Epithelial cell of proximal tubule (primary cell): ENCODE data around the gene TAS1R3. TPM values are rescaled to one million over a fixed set of nuclear protein-coding genes. Genes with fewer than 3 reads are reported as not detected.
A peak's percentile ranks its signal among the peaks of the same experiment; 100 is the strongest.

Source experiments
- DNase-seq: peaks from one replicate; pipeline ENCODE4 v3.0.0-alpha.2; 2011; ENCODE audit warnings: low read depth
- H3K4me3 ChIP-seq: 2 replicates; pipeline ENCODE4 v1.5.1; 2011; ENCODE audit warnings: low read depth, mild to moderate bottlenecking, low read length
- total RNA-seq: library from RNA; depleted of rRNA; stranded (reverse); fragments of >200 nt; gene quantifications from 2 replicates; pipeline ENCODE4 v1.2.3, GENCODE V29; 2015
- TF ChIP-seq, protein P1 (sequence below): conservative IDR thresholded peaks from 2 replicates; pipeline ENCODE4 v1.5.1; 2012; ENCODE audit warnings: low read depth, mild to moderate bottlenecking, low read length

The TAS1R3 gene
- total RNA-seq, 1 donor from 2014 or later, result not detected

DNA sequence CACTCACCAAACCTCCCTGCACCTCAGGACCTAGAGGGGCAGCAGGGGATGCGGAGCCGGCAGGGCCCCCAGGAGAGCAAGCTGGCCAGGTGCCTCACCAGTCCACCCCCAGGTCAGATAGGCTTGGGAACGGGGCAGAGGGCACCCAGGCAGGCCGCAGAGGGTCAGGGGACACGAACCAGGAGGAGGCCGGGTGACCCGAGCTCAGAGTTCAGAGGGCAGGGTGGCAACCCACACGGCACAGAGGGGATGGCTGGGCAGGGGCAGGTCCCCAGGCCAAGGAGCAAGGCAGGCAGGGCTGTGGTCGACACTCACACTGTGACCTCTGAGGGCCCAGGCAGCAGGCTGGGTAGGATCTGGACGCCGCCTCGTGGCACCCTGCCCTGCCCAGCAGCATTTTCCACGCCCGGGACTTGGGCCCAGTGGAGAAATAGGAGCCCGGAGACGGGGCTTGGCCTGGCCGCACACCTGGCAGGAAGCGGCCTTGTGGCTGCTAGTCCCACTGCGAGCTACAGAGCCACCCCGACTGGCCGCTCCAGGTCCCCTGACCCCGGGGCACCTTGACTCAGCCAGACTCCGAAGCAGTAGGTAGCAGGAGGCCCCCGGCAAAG lies 12.8 kb downstream of the TAS1R3 start:
- H3K4me3 ChIP-seq, result no peak overlapping the region
- TF ChIP-seq, protein P1, sequence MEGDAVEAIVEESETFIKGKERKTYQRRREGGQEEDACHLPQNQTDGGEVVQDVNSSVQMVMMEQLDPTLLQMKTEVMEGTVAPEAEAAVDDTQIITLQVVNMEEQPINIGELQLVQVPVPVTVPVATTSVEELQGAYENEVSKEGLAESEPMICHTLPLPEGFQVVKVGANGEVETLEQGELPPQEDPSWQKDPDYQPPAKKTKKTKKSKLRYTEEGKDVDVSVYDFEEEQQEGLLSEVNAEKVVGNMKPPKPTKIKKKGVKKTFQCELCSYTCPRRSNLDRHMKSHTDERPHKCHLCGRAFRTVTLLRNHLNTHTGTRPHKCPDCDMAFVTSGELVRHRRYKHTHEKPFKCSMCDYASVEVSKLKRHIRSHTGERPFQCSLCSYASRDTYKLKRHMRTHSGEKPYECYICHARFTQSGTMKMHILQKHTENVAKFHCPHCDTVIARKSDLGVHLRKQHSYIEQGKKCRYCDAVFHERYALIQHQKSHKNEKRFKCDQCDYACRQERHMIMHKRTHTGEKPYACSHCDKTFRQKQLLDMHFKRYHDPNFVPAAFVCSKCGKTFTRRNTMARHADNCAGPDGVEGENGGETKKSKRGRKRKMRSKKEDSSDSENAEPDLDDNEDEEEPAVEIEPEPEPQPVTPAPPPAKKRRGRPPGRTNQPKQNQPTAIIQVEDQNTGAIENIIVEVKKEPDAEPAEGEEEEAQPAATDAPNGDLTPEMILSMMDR, result no peak
- DNase-seq, result no peak

DNA sequence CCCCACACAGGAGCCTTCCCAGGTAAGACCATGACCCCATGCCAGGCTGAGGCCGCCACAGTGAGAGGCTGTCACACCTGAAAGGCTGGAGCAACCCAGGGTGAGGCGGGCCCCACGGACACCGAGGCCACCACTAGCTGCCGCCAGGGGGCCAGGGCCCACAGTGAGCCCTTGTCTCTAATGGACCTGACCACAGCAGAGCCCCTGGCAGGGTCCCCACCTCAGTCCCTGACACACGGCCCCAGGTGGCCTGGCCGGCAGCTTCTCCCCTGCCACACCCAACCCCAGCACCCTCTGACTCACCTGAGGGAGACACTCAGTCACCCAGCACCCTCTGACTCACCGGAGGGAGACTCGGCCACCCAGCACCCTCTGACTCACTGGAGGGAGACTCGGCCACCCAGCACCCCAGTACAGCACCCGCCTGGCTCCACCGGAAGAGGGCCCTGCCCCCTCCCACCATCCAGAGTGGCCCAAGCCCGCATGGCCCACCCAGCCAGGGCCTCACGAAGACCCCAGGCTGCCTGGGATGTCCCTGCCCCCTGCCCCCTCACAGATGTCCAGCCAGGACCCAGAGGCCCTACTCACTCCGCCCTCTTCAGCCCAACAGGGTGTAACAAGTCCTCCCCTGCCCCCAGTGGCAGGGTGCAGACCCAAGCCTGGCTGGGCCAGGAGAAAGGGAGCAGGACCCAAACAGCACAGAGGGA lies 13.7 kb downstream of the TAS1R3 start:
- TF ChIP-seq, protein P1, result peak; percentile 51
- H3K4me3 ChIP-seq, result peak overlapping the region; percentile 26
- peak; percentile 35 for DNase-seq

DNA sequence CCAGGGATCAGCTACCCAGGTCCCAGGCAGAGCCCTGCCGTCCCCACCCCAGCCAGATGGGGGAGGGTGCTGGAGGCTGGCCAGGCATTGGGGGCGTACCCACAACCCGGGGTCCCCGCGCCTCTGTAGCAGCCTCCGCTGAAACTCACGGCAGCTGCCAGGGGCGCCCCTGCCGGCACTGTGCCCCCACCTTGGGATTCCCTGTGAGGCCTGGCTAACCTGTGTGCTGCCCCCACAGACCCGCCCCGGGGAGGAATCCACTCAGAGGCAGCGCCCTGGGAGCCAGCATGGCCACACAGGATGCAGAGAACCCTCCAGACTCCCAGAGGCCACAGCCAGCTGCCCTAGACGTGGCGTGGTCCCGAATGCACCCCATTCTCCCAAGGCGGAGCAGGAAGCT lies 14.3 kb downstream of the TAS1R3 start:
- TF ChIP-seq, protein P1, result no peak
- DNase-seq, result no peak
- peak overlapping the region; percentile 26 for H3K4me3 ChIP-seq

DNA sequence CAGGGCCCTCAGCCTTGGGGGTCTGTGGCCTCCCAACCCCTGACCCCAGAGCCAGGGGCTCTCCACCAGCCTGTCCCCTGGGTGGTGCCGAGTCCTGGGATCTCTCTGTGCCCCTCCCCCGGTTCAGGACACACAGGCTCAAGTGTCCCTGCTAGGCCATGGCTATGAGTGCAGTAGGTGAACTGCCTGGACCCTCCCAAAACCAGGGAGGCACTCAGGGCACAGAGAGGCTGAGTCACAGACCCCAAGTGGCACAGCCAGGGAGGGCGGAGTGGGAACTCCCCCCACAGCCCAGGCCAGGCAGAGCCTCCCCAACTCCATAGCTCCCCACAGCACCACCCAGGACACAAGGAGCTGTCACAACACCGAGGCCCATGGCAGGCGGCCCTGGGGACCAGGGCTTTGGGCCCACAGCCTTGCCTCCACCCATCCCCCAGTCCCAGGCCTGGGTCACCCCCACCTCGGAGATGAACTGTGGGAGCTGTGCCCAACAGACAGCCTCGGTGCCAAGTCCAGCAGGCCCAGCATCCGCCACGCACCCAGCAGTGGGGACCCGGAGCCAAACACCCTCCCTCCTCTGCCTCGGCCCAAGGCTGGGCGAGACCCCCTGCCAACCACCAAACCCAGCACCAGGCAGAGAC lies 14.9 kb downstream of the TAS1R3 start:
- peak overlapping the region; percentile 84 for H3K4me3 ChIP-seq
- no peak for DNase-seq
- TF ChIP-seq, protein P1, result no peak

DNA sequence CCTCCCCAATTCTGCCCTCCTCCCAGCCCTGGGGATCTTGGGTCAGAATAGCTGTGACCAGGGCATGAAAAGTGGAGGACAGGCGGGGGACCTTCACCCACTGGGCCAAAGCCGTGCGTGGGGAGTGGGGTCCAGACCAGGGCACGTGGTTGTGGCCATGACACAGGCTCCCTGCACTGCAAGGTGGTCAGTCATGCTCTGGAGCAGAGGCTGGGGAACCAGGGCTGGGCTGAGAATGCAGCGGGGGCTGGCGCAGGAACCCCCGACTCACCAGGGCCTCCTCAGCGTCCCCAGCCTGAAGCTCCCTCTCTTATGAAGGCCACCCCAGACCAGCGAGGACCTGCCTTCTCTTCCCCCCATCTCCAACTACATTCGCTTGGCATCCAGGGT lies 15.4 kb downstream of the TAS1R3 start:
- peak overlapping the region; percentile 84 for H3K4me3 ChIP-seq
- DNase-seq, result no peak
- TF ChIP-seq, protein P1, result no peak

DNA sequence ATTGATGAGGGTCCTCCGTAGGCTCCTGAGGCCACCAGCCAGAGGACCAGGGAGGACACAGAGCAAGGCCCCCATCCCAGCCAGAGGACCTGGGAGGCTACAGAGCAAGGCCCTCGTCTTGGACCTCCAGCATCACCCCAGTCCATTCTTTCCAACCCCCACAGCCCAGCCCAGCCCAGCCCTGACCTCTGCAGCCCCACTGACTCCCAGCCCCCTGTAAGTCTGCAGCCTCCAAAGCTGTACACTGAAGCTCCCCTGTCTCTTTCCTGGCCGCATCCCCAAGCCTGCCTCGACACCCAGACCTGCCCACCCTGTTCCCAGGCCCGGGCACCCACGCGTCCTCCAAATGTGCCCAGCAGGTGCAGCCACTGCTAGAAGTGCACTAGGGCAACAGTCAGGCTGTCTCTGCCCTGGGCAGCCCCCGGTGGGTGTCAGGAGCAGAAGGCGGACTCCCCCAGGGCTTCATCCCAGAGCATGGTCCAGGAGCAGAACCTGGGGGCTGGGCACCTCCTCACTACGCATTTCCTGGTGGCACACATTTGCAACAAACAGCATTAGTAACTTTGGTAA lies 16.0 kb downstream of the TAS1R3 start:
- no peak for DNase-seq
- TF ChIP-seq, protein P1, result no peak
- peak overlapping the region; percentile 84 for H3K4me3 ChIP-seq
